OCI-LY7 (cell line): ENCODE measurements around the gene TENT5C. TPM values are rescaled to one million over a fixed set of nuclear protein-coding genes. Genes with fewer than 3 reads are reported as not detected.

Experiments
- BruUV-seq: library from RNA; stranded (reverse); fragments of 400-500 nt; replicated peaks from 2 replicates; lab custom pipeline; 2021; lab: Mats Ljungman, UMichigan
- CTCF ChIA-PET: fragments of 300-600 bp; sonication (Branson Sonifier 250); formaldehyde crosslinking; loops from one replicate; lab custom pipeline; 2022; ENCODE audit warnings: antibody characterized with exemption; ENCODE audit not compliant: unreplicated experiment; lab: Charles Lee
- POLR2A ChIA-PET: fragments of 300-600 bp; sonication (Branson Sonifier 250); formaldehyde crosslinking; loops from one replicate; lab custom pipeline; 2022; ENCODE audit warnings: antibody characterized with exemption; lab: Charles Lee
- DNase-seq: peaks from one replicate; pipeline ENCODE4 v3.0.0-alpha.2; 2015; ENCODE audit warnings: low spot score
- H2AFZ ChIP-seq: fragments of 200-600 bp; sonication (generic), shearing (Covaris generic); 2 replicates; pipeline ENCODE4 v1.6.1; 2014; ENCODE audit warnings: mild to moderate bottlenecking, antibody characterized with exemption, low read length, moderate library complexity
- H3K27ac ChIP-seq: fragments of 200-600 bp; sonication (generic); 2 replicates; pipeline ENCODE4 v1.5.1; 2014; ENCODE audit warnings: mixed run types, low read depth, mild to moderate bottlenecking, moderate library complexity, low read length, inconsistent platforms; ENCODE audit not compliant: poor library complexity, severe bottlenecking
- H3K36me3 ChIP-seq: fragments of 200-600 bp; sonication (generic); 2 replicates; pipeline ENCODE4 v1.6.1; 2014; ENCODE audit warnings: mild to moderate bottlenecking, antibody characterized with exemption, low read length, moderate library complexity, mixed read lengths; ENCODE audit not compliant: insufficient read depth
- H3K4me1 ChIP-seq: fragments of 200-600 bp; sonication (generic); 2 replicates; pipeline ENCODE4 v1.5.1; 2014; ENCODE audit warnings: mild to moderate bottlenecking, low read length; ENCODE audit not compliant: insufficient read depth, poor library complexity, severe bottlenecking
- H3K4me2 ChIP-seq: fragments of 200-600 bp; sonication (generic); 2 replicates; pipeline ENCODE4 v1.6.1; 2014; ENCODE audit warnings: mild to moderate bottlenecking, low read length
- H3K4me3 ChIP-seq: fragments of 200-600 bp; sonication (generic); 2 replicates; pipeline ENCODE4 v1.5.1; 2014; ENCODE audit warnings: mild to moderate bottlenecking, low read depth, low read length; ENCODE audit not compliant: poor library complexity, severe bottlenecking
- H3K79me2 ChIP-seq: fragments of 200-600 bp; sonication (generic); 2 replicates; pipeline ENCODE4 v1.6.1; 2016; ENCODE audit warnings: low read depth, mild to moderate bottlenecking, low read length, moderate library complexity, mixed read lengths; ENCODE audit not compliant: insufficient read depth
- H3K9me2 ChIP-seq: fragments of 200-600 bp; sonication (generic); 2 replicates; pipeline ENCODE4 v1.6.1; 2016; ENCODE audit warnings: mild to moderate bottlenecking, low read length, mixed read lengths; ENCODE audit not compliant: insufficient read depth
- H3K9me3 ChIP-seq: fragments of 200-600 bp; sonication (generic); 2 replicates; pipeline ENCODE4 v1.6.1; 2014; ENCODE audit warnings: mild to moderate bottlenecking, mixed run types, low read length, mixed read lengths
- H4K20me1 ChIP-seq: fragments of 200-600 bp; sonication (generic); 2 replicates; pipeline ENCODE4 v1.6.1; 2014; ENCODE audit warnings: mild to moderate bottlenecking, antibody characterized with exemption, low read length, moderate library complexity, mixed read lengths; ENCODE audit not compliant: insufficient read depth
- EZH2phosphoT487 ChIP-seq: fragments of 200-600 bp; sonication (generic); IDR thresholded peaks from 2 replicates; pipeline ENCODE4 v1.6.1; 2018; ENCODE audit warnings: low read depth, borderline replicate concordance, mild to moderate bottlenecking, mixed run types, antibody characterized with exemption, low read length, moderate library complexity, mixed read lengths
- intact Hi-C: fragments of 100-400 bp; cut with micrococcal nuclease; formaldehyde crosslinking; loops from one replicate; pipeline ENCODE4 v1.10.0; 2022; ENCODE audit not compliant: unreplicated experiment
- total RNA-seq, 2 experiments: library from RNA; depleted of rRNA in 1 of 2; stranded (reverse); fragments of >200 nt in 1 of 2; shearing (Covaris generic) in 1 of 2; gene quantifications; 2 replicates each; pipeline ENCODE4 v1.2.3, GENCODE V29; 2014 to 2022
- TF ChIP-seq, protein P1 (sequence below): fragments of 200-600 bp; sonication (generic); conservative IDR thresholded peaks from 2 replicates; pipeline ENCODE4 v1.5.1; 2014; ENCODE audit warnings: mild to moderate bottlenecking, antibody characterized with exemption, low read length, moderate library complexity, mixed read lengths

Gene TENT5C
- total RNA-seq, 2 experiments from 2014 or later, result 13.3 to 31.1 TPM

DNA sequence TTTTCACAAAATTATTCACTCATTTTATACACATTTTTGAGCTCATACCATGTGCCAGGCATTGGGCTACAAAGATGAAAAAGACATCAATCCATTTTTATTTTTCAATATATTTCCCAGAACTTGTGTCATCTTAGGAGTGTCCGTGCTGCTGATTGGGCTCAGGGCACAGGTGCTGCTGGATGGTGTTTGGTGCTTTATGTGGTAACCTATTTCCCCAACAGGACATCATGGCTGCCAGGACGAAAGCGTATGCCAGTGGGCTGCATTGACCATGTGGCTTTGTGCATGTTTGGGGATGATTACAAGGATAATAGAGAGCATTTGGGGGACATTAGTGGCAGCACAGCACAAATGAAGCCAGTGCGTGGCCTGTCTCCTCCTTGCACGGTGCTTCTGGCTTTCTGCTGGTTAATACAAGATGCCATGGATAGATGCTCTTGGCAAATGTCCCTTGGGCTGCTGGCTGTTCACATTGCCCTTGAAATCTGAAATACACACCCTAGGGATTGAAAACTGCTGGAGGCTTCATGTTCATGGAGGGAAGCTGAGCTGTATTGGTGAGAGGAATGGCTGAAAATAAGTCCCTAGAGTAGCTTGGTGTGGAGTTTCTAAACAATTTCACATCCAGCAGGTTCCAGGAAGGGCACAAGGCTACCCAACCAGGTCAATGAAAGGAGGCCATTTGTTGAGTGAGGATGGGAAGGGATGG is 52.3 kb downstream of the TENT5C start:
- DNase-seq, result no peak
- POLR2A ChIA-PET, result interaction anchor here (0.5 to 19.4 kb wide), 14 partner anchors 7 to 879 kb away, joined by 3 to 760 read pairs (median 6); no protein-coding TSS in a partner anchor
- Histone ChIP-seq H3K79me2 (no peaks in the 10 kb centered on the region), H3K4me1 (peaks cover 97% of the 10 kb centered on the region), H3K4me3 (peak overlapping the region; percentile 49), H3K36me3 (peaks cover 11% of the 10 kb centered on the region; the same call in 1 of the 2 replicates), H2AFZ (peak overlapping the region; percentile 9; the same call in 1 of the 2 replicates), H3K27ac (peak overlapping the region; percentile 98), H3K9me2 (no peaks in the 10 kb centered on the region), H3K9me3 (peaks cover 18% of the 10 kb centered on the region; the same call in 1 of the 2 replicates), H4K20me1 (no peaks in the 10 kb centered on the region), H3K4me2 (peak overlapping the region; percentile 73)
- CTCF ChIA-PET, result interaction anchor here (0.8 to 3.5 kb wide), 8 partner anchors 15 to 51 kb away, joined by 3 to 16 read pairs (median 4); no protein-coding TSS in a partner anchor
- intact Hi-C loops, result loop anchor here (5.0 kb wide), 1 partner anchor 121 kb away; no protein-coding TSS in a partner anchor
- BruUV-seq, result TSS peak; percentile 45
- TF ChIP-seq EZH2phosphoT487, result no peak
- TF ChIP-seq, protein P1, sequence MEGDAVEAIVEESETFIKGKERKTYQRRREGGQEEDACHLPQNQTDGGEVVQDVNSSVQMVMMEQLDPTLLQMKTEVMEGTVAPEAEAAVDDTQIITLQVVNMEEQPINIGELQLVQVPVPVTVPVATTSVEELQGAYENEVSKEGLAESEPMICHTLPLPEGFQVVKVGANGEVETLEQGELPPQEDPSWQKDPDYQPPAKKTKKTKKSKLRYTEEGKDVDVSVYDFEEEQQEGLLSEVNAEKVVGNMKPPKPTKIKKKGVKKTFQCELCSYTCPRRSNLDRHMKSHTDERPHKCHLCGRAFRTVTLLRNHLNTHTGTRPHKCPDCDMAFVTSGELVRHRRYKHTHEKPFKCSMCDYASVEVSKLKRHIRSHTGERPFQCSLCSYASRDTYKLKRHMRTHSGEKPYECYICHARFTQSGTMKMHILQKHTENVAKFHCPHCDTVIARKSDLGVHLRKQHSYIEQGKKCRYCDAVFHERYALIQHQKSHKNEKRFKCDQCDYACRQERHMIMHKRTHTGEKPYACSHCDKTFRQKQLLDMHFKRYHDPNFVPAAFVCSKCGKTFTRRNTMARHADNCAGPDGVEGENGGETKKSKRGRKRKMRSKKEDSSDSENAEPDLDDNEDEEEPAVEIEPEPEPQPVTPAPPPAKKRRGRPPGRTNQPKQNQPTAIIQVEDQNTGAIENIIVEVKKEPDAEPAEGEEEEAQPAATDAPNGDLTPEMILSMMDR, result no peak

DNA sequence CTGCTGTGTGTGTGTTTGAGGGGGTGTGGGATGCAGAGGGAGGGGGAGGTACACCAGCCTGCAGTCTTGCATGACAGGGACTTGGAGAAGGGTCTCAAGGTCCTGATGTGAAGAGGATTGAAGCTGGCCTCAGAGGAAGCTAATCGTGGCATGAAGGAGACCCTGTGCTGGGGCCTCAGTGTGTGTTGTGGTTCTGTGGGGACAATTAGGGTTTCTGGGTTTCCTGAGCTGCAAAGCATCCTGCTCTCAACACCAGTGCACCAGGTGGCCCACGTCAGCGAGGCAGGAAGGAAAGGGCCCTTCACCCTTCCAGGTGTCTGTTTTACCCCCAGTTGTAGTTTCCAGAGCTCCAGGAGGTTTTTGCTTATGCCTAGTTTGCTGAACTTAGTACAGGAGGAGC is 52.8 kb downstream of the TENT5C start:
- no peaks in the 10 kb centered on the region for H4K20me1 ChIP-seq
- H3K4me1 ChIP-seq, result peaks cover 97% of the 10 kb centered on the region
- ChIA-PET POLR2A (interaction anchor here (0.5 to 19.4 kb wide), 12 partner anchors 11 to 118 kb away, joined by 3 to 760 read pairs (median 6); no protein-coding TSS in a partner anchor), CTCF (interaction anchor here (0.8 to 2.3 kb wide), 7 partner anchors 14 to 120 kb away, joined by 3 to 13 read pairs (median 4); no protein-coding TSS in a partner anchor)
- H3K27ac ChIP-seq, result peak overlapping the region; percentile 98
- H3K9me3 ChIP-seq, result peaks cover 24% of the 10 kb centered on the region; the same call in 1 of the 2 replicates
- peak overlapping the region; percentile 49 for H3K4me3 ChIP-seq
- intact Hi-C loops, result loop anchor here (1.0 to 5.0 kb wide), 3 partner anchors 16 to 121 kb away; no protein-coding TSS in a partner anchor
- TF ChIP-seq, protein P1, result no peak
- TF ChIP-seq EZH2phosphoT487, result no peak
- no peaks in the 10 kb centered on the region for H3K9me2 ChIP-seq
- no peaks in the 10 kb centered on the region for H3K79me2 ChIP-seq
- H3K4me2 ChIP-seq, result peak overlapping the region; percentile 73
- no TSS peak for BruUV-seq
- H3K36me3 ChIP-seq, result peaks cover 11% of the 10 kb centered on the region; the same call in 1 of the 2 replicates
- H2AFZ ChIP-seq, result peak overlapping the region; percentile 9; the same call in 1 of the 2 replicates
- DNase-seq, result peak; percentile 93
